IMR-90 (cell line): ENCODE measurements around the gene ELL. TPM values are rescaled to one million over a fixed set of nuclear protein-coding genes. Genes with fewer than 3 reads are reported as not detected.

Source experiments
- ATAC-seq: fragments of 200-7000 bp; cut with Tn5 transposase; 2 replicates; pipeline ENCODE4 v1.9.1; 2020; ENCODE audit warnings: low read depth, mild to moderate bottlenecking, moderate library complexity
- BruUV-seq: library from RNA; stranded (reverse); fragments of 400-500 nt; replicated peaks from 2 replicates; lab custom pipeline; 2021; lab: Mats Ljungman, UMichigan
- CTCF ChIA-PET: fragments of 300-600 bp; formaldehyde crosslinking; extraction: SDS; loops from one replicate; lab custom pipeline; 2021; ENCODE audit warnings: antibody characterized with exemption; lab: Yijun Ruan, JAX
- POLR2A ChIA-PET: fragments of 300-600 bp; sonication (Branson Sonifier 250); formaldehyde crosslinking; loops from one replicate; lab custom pipeline; 2022; ENCODE audit warnings: antibody characterized with exemption; ENCODE audit not compliant: unreplicated experiment; lab: Charles Lee
- DNase-seq: peaks from one replicate; pipeline ENCODE4 v3.0.0; 2013
- H2AFZ ChIP-seq: replicated peaks from 2 replicates; pipeline ENCODE3; 2013; ENCODE audit warnings: low read length, mild to moderate bottlenecking; ENCODE audit not compliant: poor library complexity
- H2AK5ac ChIP-seq: 2 replicates; pipeline ENCODE4 v1.6.1; 2013; ENCODE audit warnings: low read depth, low read length, inconsistent platforms
- H2AK9ac ChIP-seq: replicated peaks from 2 replicates; pipeline ENCODE3; 2013; ENCODE audit warnings: mild to moderate bottlenecking, low read depth, low read length, moderate library complexity; ENCODE audit not compliant: poor library complexity
- H2BK120ac ChIP-seq: 2 replicates; pipeline ENCODE4 v1.6.1; 2013; ENCODE audit warnings: low read depth, low read length, inconsistent platforms
- H2BK15ac ChIP-seq: 3 replicates; pipeline ENCODE4 v1.6.1; 2013; ENCODE audit warnings: low read depth, low read length, inconsistent platforms
- H2BK20ac ChIP-seq: 2 replicates; pipeline ENCODE4 v1.6.1; 2013; ENCODE audit warnings: low read depth, mild to moderate bottlenecking, inconsistent platforms, low read length, moderate library complexity
- H2BK5ac ChIP-seq: 2 replicates; pipeline ENCODE4 v1.6.1; 2013; ENCODE audit warnings: mild to moderate bottlenecking, low read depth, low read length, inconsistent platforms; ENCODE audit not compliant: poor library complexity, severe bottlenecking
- H3K14ac ChIP-seq: replicated peaks from 2 replicates; pipeline ENCODE4 v1.6.1; 2013; ENCODE audit warnings: low read depth, low read length, inconsistent platforms
- H3K18ac ChIP-seq: 2 replicates; pipeline ENCODE4 v1.6.1; 2013; ENCODE audit warnings: low read depth, low read length, control low read depth
- H3K23ac ChIP-seq: 2 replicates; pipeline ENCODE4 v1.6.1; 2013; ENCODE audit warnings: low read depth, low read length, inconsistent platforms
- H3K27ac ChIP-seq: 2 replicates; pipeline ENCODE4 v1.5.1; 2013; ENCODE audit warnings: mild to moderate bottlenecking, control low read depth, low read length; ENCODE audit not compliant: insufficient read depth
- H3K27me3 ChIP-seq: 2 replicates; pipeline ENCODE4 v1.6.1; 2013; ENCODE audit warnings: low read length; ENCODE audit not compliant: control insufficient read depth, insufficient read depth
- H3K36me3 ChIP-seq: 2 replicates; pipeline ENCODE4 v1.6.1; 2013; ENCODE audit warnings: low read length, mixed read lengths; ENCODE audit not compliant: control insufficient read depth, insufficient read depth
- H3K4ac ChIP-seq: 2 replicates; pipeline ENCODE4 v1.6.1; 2013; ENCODE audit warnings: low read depth, low read length, inconsistent platforms
- H3K4me1 ChIP-seq: 2 replicates; pipeline ENCODE4 v1.6.1; 2013; ENCODE audit warnings: low read length, mixed read lengths; ENCODE audit not compliant: control insufficient read depth, insufficient read depth
- H3K4me2 ChIP-seq: 2 replicates; pipeline ENCODE4 v1.6.1; 2013; ENCODE audit warnings: low read depth, mild to moderate bottlenecking, control low read depth, low read length, moderate library complexity
- H3K4me3 ChIP-seq: 2 replicates; pipeline ENCODE4 v1.5.1; 2013; ENCODE audit warnings: low read depth, mild to moderate bottlenecking, control low read depth, low read length, moderate library complexity; ENCODE audit not compliant: insufficient read depth
- H3K56ac ChIP-seq: 2 replicates; pipeline ENCODE4 v1.6.1; 2013; ENCODE audit warnings: low read length, inconsistent platforms; ENCODE audit not compliant: insufficient read depth; ENCODE audit errors: extremely low read depth
- H3K79me1 ChIP-seq, 2 experiments: 2 replicates each; pipeline ENCODE4 v1.6.1; 2013; ENCODE audit warnings: low read length in 2 of 2, inconsistent platforms in 1 of 2, low read depth in 1 of 2
- H3K9ac ChIP-seq: 2 replicates; pipeline ENCODE4 v1.6.1; 2013; ENCODE audit warnings: low read depth, low read length, control low read depth
- H3K9me1 ChIP-seq: 2 replicates; pipeline ENCODE4 v1.6.1; 2013; ENCODE audit warnings: low read length, inconsistent platforms; ENCODE audit not compliant: insufficient read depth
- H3K9me3 ChIP-seq: 2 replicates; pipeline ENCODE4 v1.6.1; 2013; ENCODE audit warnings: low read length; ENCODE audit not compliant: control insufficient read depth, insufficient read depth
- H4K20me1 ChIP-seq: 2 replicates; pipeline ENCODE4 v1.6.1; 2013; ENCODE audit warnings: low read length, inconsistent platforms; ENCODE audit not compliant: insufficient read depth
- H4K5ac ChIP-seq: 2 replicates; pipeline ENCODE4 v1.6.1; 2013; ENCODE audit warnings: mild to moderate bottlenecking, low read depth, low read length, control low read depth
- H4K8ac ChIP-seq, 2 experiments: 2 replicates each; pipeline ENCODE4 v1.6.1; 2013; ENCODE audit warnings: low read depth in 2 of 2, low read length in 2 of 2, control low read depth in 1 of 2, inconsistent platforms in 1 of 2
- H4K91ac ChIP-seq: 2 replicates; pipeline ENCODE4 v1.6.1; 2013; ENCODE audit warnings: low read depth, low read length, inconsistent platforms; ENCODE audit not compliant: insufficient read depth
- BHLHE40 ChIP-seq: fragments of 150-350 bp; IDR thresholded peaks from 2 replicates; pipeline ENCODE4 v1.6.1; 2016; ENCODE audit warnings: mild to moderate bottlenecking, low read depth, low read length
- CEBPB ChIP-seq: IDR thresholded peaks from 2 replicates; pipeline ENCODE4 v1.6.1; 2012; ENCODE audit warnings: low read depth, low read length, improper control_type of control experiment
- CHD1 ChIP-seq: IDR thresholded peaks from 2 replicates; pipeline ENCODE4 v1.6.1; 2012; ENCODE audit warnings: low read depth, low read length, improper control_type of control experiment
- ELK1 ChIP-seq: fragments of 150-350 bp; IDR thresholded peaks from 2 replicates; pipeline ENCODE4 v1.6.1; 2016; ENCODE audit warnings: low read depth, mild to moderate bottlenecking, low read length, moderate library complexity, borderline replicate concordance
- FOS ChIP-seq: fragments of 150-350 bp; IDR thresholded peaks from 2 replicates; pipeline ENCODE4 v1.6.1; 2016; ENCODE audit warnings: low read depth, low read length
- MAFK ChIP-seq: IDR thresholded peaks from 2 replicates; pipeline ENCODE4 v1.6.1; 2012; ENCODE audit warnings: low read depth, low read length, improper control_type of control experiment
- MAZ ChIP-seq: IDR thresholded peaks from 2 replicates; pipeline ENCODE4 v1.6.1; 2012; ENCODE audit warnings: low read depth, mild to moderate bottlenecking, low read length, improper control_type of control experiment, moderate library complexity, borderline replicate concordance
- MXI1 ChIP-seq: IDR thresholded peaks from 2 replicates; pipeline ENCODE4 v1.6.1; 2012; ENCODE audit warnings: low read depth, mild to moderate bottlenecking, low read length, moderate library complexity, borderline replicate concordance
- NFE2L2 ChIP-seq: fragments of 150-350 bp; IDR thresholded peaks from 2 replicates; pipeline ENCODE4 v1.6.1; 2016; ENCODE audit warnings: low read depth, mild to moderate bottlenecking, low read length
- POLR2A ChIP-seq: IDR thresholded peaks from 2 replicates; pipeline ENCODE4 v1.6.1; 2012; ENCODE audit warnings: mild to moderate bottlenecking, low read depth, low read length
- RAD21 ChIP-seq: IDR thresholded peaks from 2 replicates; pipeline ENCODE4 v1.6.1; 2012; ENCODE audit warnings: low read length, improper control_type of control experiment
- RCOR1 ChIP-seq: IDR thresholded peaks from 2 replicates; pipeline ENCODE4 v1.6.1; 2012; ENCODE audit warnings: mild to moderate bottlenecking, low read length, improper control_type of control experiment; ENCODE audit not compliant: insufficient replicate concordance
- RFX5 ChIP-seq: IDR thresholded peaks from 2 replicates; pipeline ENCODE4 v1.8.0; 2012; ENCODE audit warnings: low read depth, mild to moderate bottlenecking, low read length, moderate library complexity
- SMC3 ChIP-seq: fragments of 150-350 bp; IDR thresholded peaks from 2 replicates; pipeline ENCODE4 v1.6.1; 2016; ENCODE audit warnings: low read depth, mild to moderate bottlenecking, antibody characterized with exemption, low read length, moderate library complexity
- WGBS, 2 experiments: methylation state at CpG; one replicate each; pipeline versions ENCODE4 v1.1.5 to v1.1.7; 2013; ENCODE audit warnings: missing lambda C conversion rate in 2 of 2; ENCODE audit not compliant: insufficient read length in 1 of 2; ENCODE audit errors: extremely low coverage in 2 of 2; 5-methylcytosine and 5-hydroxymethylcytosine counted together
- dilution Hi-C: fragments of 300-500 bp; cut with HindIII; formaldehyde crosslinking; loops from one replicate; pipeline ENCODE4 v1.14.3; 2018; ENCODE audit warnings: low sequenced_read_pairs; ENCODE audit not compliant: unreplicated experiment
- in situ Hi-C: fragments of 300-500 bp; cut with MboI; formaldehyde crosslinking; loops from 3 replicates; pipeline ENCODE4 v1.14.3; 2019; ENCODE audit warnings: low sequenced_read_pairs, inconsistent platforms, mixed read lengths
- intact Hi-C: fragments of 100-400 bp; cut with micrococcal nuclease; formaldehyde crosslinking; loops from 2 replicates; pipeline ENCODE4 v1.10.0; 2022
- polyA plus RNA-seq, 3 experiments: library from polyadenylated mRNA; depleted of rRNA; stranded (reverse); fragments of >200 nt; gene quantifications; 2 replicates each; pipeline ENCODE4 v1.2.3, GENCODE V29; 2012; ENCODE audit warnings: low replicate concordance in 1 of 3
- total RNA-seq: library from RNA; depleted of rRNA; stranded (reverse); fragments of >200 nt; gene quantifications from 2 replicates; pipeline ENCODE4 v1.2.3, GENCODE V29; 2012
- TF ChIP-seq, protein P1 (sequence below): fragments of 150-350 bp; IDR thresholded peaks from 2 replicates; pipeline ENCODE4 v1.6.1; 2017; ENCODE audit warnings: mild to moderate bottlenecking, antibody characterized with exemption, low read length, low read depth

ELL gene
- total and polyA plus RNA-seq, 2 of the 4 experiments (the other 2 are of a cell fraction): 6.3 to 13.1 TPM

GRCh38 chr19:18424122-18424889 lies 97.6 kb downstream of the ELL start:
- dilution Hi-C loops: no loop called here
- Histone ChIP-seq H4K5ac (no peak overlapping the region), H2BK5ac (no peak overlapping the region), H3K4me1 (peaks cover 14% of the 10 kb centered on the region), H3K23ac (no peak overlapping the region), H4K20me1 (peaks cover 72% of the 10 kb centered on the region), H3K14ac (no peak overlapping the region), H3K18ac (no peak overlapping the region), H2BK20ac (no peak overlapping the region), H2AK9ac (no peak overlapping the region), H3K4me3 (no peak overlapping the region), H2BK120ac (no peak overlapping the region), H3K9me3 (no peaks in the 10 kb centered on the region), H3K27ac (no peak overlapping the region), H4K8ac (no peak overlapping the region), H3K56ac (no peak overlapping the region), H3K9me1 (peaks cover 15% of the 10 kb centered on the region), H3K36me3 (no peaks in the 10 kb centered on the region; the same call in 1 of the 2 replicates), H4K91ac (no peak overlapping the region), H2AFZ (no peak overlapping the region), H2BK15ac (no peak overlapping the region), H3K4ac (no peak overlapping the region), H2AK5ac (no peak overlapping the region), H3K79me1 (peaks cover 4 to 80% of the 10 kb centered on the region in 2 experiments), H3K27me3 (no peaks in the 10 kb centered on the region), H3K9ac (no peak overlapping the region), H3K4me2 (no peak overlapping the region)
- intact Hi-C loops: no loop called here
- ATAC-seq: no peak
- BruUV-seq: no TSS peak
- 78% methylated on average over 9 of the region's 22 CpGs; no CpG with 5 or more reads in 1 of the 2 experiments for WGBS, 2 experiments
- CTCF ChIA-PET: no interaction called here
- TF ChIP-seq MAZ (no peak), CHD1 (no peak), SMC3 (no peak), MXI1 (no peak), ELK1 (no peak), MAFK (no peak), BHLHE40 (no peak), FOS (no peak), RAD21 (no peak), NFE2L2 (no peak), RCOR1 (no peak), CEBPB (no peak), RFX5 (no peak), POLR2A (no peak)
- TF ChIP-seq, protein P1, sequence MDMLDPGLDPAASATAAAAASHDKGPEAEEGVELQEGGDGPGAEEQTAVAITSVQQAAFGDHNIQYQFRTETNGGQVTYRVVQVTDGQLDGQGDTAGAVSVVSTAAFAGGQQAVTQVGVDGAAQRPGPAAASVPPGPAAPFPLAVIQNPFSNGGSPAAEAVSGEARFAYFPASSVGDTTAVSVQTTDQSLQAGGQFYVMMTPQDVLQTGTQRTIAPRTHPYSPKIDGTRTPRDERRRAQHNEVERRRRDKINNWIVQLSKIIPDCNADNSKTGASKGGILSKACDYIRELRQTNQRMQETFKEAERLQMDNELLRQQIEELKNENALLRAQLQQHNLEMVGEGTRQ: no peak
- DNase-seq: no peak
- in situ Hi-C loops: no loop called here
- POLR2A ChIA-PET: no interaction called here
